ENCODE measurements around the gene RBM20. TPM values are rescaled to one million over a fixed set of nuclear protein-coding genes. Genes with fewer than 3 reads are reported as not detected.

RBM20 gene
- total and polyA plus RNA-seq, 2 experiments from 2014 or later = 0.05 to 0.17 TPM

- TF ChIP-seq ZNF462 (CRISPR knock-in tag; IDR thresholded peaks at IDR 0.05) = no peak
- TF ChIP-seq ZNF114 (CRISPR knock-in tag; IDR thresholded peaks at IDR 0.05) = no peak
- no peak for TF ChIP-seq ZNF331 (CRISPR knock-in tag; IDR thresholded peaks at IDR 0.05; ENCODE audit: low read depth)
Observed at GRCh38 chr10:110625356-110625894, 18.7 kb upstream of the RBM20 start (continued).

GRCh38 chr10:110625951-110626855 is 17.9 kb upstream of the RBM20 start:
- H3K27me3 ChIP-seq (ENCODE audit: insufficient read depth) = no peaks in the 10 kb centered on the region
- peaks cover 3% of the 10 kb centered on the region for H3K9me2 ChIP-seq (ENCODE audit: insufficient read depth)
- no peaks in the 10 kb centered on the region for H3K79me2 ChIP-seq (replicated peaks; ENCODE audit: insufficient read depth)
- Mint-ChIP-seq H3K36me3 (ENCODE audit: low read depth) (no peaks in the 10 kb centered on the region), H3K27me3 (ENCODE audit: insufficient read depth, low read depth, poor library complexity) (peaks cover 3% of the 10 kb centered on the region), H3K27ac (no peak overlapping the region), H3K4me1 (peaks cover 12% of the 10 kb centered on the region; the same call in 2 of the 3 replicates), H3K4me3 (no peak overlapping the region), H3K9me3 (no peaks in the 10 kb centered on the region)
- H3K4me1 ChIP-seq (ENCODE audit: insufficient read depth) = peaks cover 7% of the 10 kb centered on the region; the same call in 1 of the 2 replicates
- DNase-seq (ENCODE audit: low spot score) (no peak), ATAC-seq (no peak)
- no peaks in the 10 kb centered on the region for H4K20me1 ChIP-seq (replicated peaks; ENCODE audit: insufficient read depth)
- no peaks in the 10 kb centered on the region for H3F3A ChIP-seq (replicated peaks; ENCODE audit: low read depth)
- no peak overlapping the region for H2AFZ ChIP-seq
- no peaks in the 10 kb centered on the region for H3K36me3 ChIP-seq (ENCODE audit: insufficient read depth)
- H3K4me3 ChIP-seq = no peak overlapping the region
- no peak overlapping the region for H3K4me2 ChIP-seq
- no peak overlapping the region for H3K27ac ChIP-seq (ENCODE audit: low read depth)
- TF ChIP-seq ZNF462 (CRISPR knock-in tag; IDR thresholded peaks at IDR 0.05) (no peak), EZH2phosphoT487 (IDR thresholded peaks at IDR 0.05; ENCODE audit: unreplicated experiment) (no peak), POLR2AphosphoS5 (IDR thresholded peaks at IDR 0.05; ENCODE audit: low read depth) (no peak), ZNF331 (CRISPR knock-in tag; IDR thresholded peaks at IDR 0.05; ENCODE audit: low read depth) (no peak), STAT1 (IDR thresholded peaks at IDR 0.05; ENCODE audit: unreplicated experiment) (no peak), NANOG (IDR thresholded peaks at IDR 0.05; ENCODE audit: borderline replicate concordance) (no peak), ZNF114 (CRISPR knock-in tag; IDR thresholded peaks at IDR 0.05) (no peak), EZH2 (IDR thresholded peaks at IDR 0.05; ENCODE audit: low read depth, unreplicated experiment) (no peak)

Measured in GM23338 (cell line).